Common myeloid progenitor, CD34-positive (primary cell): ENCODE data around the gene PRRG4.

Source experiments
- CTCF ChIA-PET: fragments of 350-600 bp; sonication (Branson Sonifier 250); formaldehyde crosslinking; loops from one replicate; lab custom pipeline; 2021; ENCODE audit warnings: antibody characterized with exemption; lab: Charles Lee
- POLR2A ChIA-PET: fragments of 350-600 bp; sonication (Branson Sonifier 250); formaldehyde crosslinking; loops from one replicate; lab custom pipeline; 2021; ENCODE audit warnings: antibody characterized with exemption; lab: Charles Lee
- DNase-seq, 3 donors: peaks; one replicate each; pipeline versions ENCODE4 v3.0.0 to v3.0.0-alpha.2; 2013
- H3K27ac ChIP-seq, 2 experiments: 1 replicate in 1 of 2; 2 replicates in 1 of 2; pipeline ENCODE4 v1.7.0; 2013; ENCODE audit warnings: inconsistent platforms in 2 of 2, low read length in 2 of 2, mild to moderate bottlenecking in 2 of 2, low read depth in 1 of 2, moderate library complexity in 1 of 2; ENCODE audit not compliant: severe bottlenecking in 2 of 2, insufficient read depth in 1 of 2, poor library complexity in 1 of 2
- H3K27me3 ChIP-seq, 5 experiments: replicated peaks in 2 of 5; 1 replicate in 3 of 5; 2 replicates in 2 of 5; pipeline versions ENCODE4 v1.6.1 to v1.7.0; 2013; ENCODE audit warnings: low read length in 4 of 5, mild to moderate bottlenecking in 2 of 5, moderate library complexity in 2 of 5, inconsistent platforms in 1 of 5; ENCODE audit not compliant: insufficient read depth in 5 of 5, control insufficient read depth in 4 of 5
- H3K36me3 ChIP-seq, 4 experiments: 1 replicate in 2 of 4; 2 replicates in 2 of 4; pipeline versions ENCODE4 v1.6.1 to v1.7.0; 2013; ENCODE audit warnings: low read length in 3 of 4, control low read depth in 1 of 4, mild to moderate bottlenecking in 1 of 4; ENCODE audit not compliant: control insufficient read depth in 4 of 4, insufficient read depth in 4 of 4
- H3K4me1 ChIP-seq, 4 experiments: 1 replicate in 3 of 4; 2 replicates in 1 of 4; pipeline versions ENCODE4 v1.6.1 to v1.7.1; 2013; ENCODE audit warnings: low read length in 3 of 4, mild to moderate bottlenecking in 3 of 4, control low read depth in 1 of 4, inconsistent platforms in 1 of 4, moderate library complexity in 1 of 4; ENCODE audit not compliant: control insufficient read depth in 4 of 4, insufficient read depth in 4 of 4; ENCODE audit errors: control extremely low read depth in 1 of 4
- H3K4me3 ChIP-seq, 7 experiments: 1 replicate in 4 of 7; 2 replicates in 3 of 7; pipeline versions ENCODE4 v1.5.1 to v1.7.0; 2013; ENCODE audit warnings: mild to moderate bottlenecking in 7 of 7, low read length in 6 of 7, moderate library complexity in 6 of 7, inconsistent platforms in 2 of 7, low read depth in 2 of 7, control low read depth in 1 of 7; ENCODE audit not compliant: insufficient read depth in 4 of 7, control insufficient read depth in 1 of 7; ENCODE audit errors: extremely low read depth in 1 of 7
- H3K9me3 ChIP-seq, 5 experiments: 1 replicate in 4 of 5; 2 replicates in 1 of 5; pipeline versions ENCODE4 v1.6.1 to v1.7.1; 2013; ENCODE audit warnings: low read length in 4 of 5, mild to moderate bottlenecking in 2 of 5, inconsistent platforms in 1 of 5, low read depth in 1 of 5, moderate library complexity in 1 of 5; ENCODE audit not compliant: control insufficient read depth in 4 of 5, insufficient read depth in 2 of 5; ENCODE audit errors: control extremely low read depth in 1 of 5
- WGBS: methylation state at CpG from one replicate; pipeline ENCODE4 v1.1.5; 2013; ENCODE audit not compliant: insufficient coverage; 5-methylcytosine and 5-hydroxymethylcytosine counted together

PRRG4 gene

DNA sequence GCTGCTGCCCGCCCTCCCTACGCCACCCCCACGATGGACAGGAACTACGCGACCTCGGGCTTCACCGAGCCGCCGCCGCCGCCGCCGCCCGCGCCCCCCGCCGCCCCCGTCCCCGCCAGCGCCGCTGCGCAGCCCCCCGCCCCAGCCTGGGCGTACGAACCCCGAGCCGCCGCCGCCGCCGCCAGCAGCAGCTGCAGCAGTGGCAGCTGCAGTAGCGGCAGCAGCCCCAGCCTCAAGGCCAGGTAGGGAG is 63.3 kb downstream of the PRRG4 start:
- WGBS = no CpG with 5 or more reads among the region's 32 CpGs
- POLR2A ChIA-PET = interaction anchor here (0.6 kb wide), 1 partner anchor 316 kb away, joined by 3 read pairs; no protein-coding TSS in a partner anchor

DNA sequence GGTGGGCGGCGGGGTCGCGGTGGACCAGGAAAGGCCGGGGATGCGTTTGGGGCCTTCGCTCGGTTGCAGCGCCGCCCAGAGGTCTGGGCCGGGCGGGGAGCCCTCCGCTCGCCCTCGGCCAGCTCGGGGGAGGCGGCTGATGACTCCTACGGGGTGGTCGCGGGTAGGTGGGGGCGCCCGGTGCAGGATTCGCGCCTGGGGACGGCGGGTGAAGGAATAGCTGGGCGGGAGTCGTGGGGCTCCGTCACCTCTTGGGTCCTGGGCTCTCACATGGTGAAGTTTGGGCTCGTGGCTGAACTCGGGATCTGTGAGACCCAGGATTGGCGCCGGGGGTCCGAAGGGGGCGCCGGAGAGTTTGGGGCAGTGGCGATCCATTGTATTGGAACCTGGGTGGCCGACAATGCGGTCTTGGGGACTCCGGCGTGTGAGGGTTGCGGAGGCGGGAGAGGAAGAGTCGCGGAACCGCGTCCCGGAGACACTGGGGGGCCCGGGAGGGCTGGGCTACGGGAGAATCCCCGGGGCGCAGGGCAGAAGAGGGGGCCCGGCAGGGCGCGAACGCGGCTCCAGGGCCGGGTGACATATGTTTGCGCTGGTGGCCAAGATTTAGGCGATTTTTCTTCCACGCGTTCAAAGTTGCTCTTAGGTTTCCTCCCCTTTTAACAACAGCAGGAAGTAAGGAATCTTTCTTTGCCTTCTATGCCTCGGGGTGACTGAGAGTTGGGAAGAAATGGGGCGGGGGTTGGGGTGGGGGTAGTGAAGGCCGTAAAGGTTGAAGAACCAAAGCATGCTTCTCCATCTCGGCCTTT is 63.8 kb downstream of the PRRG4 start:
- ChIA-PET CTCF (interaction anchor here (0.8 to 1.7 kb wide), 10 partner anchors 8 to 172 kb away, joined by 3 to 6 read pairs (median 4); no protein-coding TSS in a partner anchor), POLR2A (interaction anchor here (0.6 kb wide), 1 partner anchor 315 kb away, joined by 3 read pairs; no protein-coding TSS in a partner anchor)
- WGBS = 0% methylated on average over 53 of the region's 66 CpGs

More for the DNA sequence above, 63.3 kb downstream of the PRRG4 start:
- peaks cover 0 to 2% (median 0%) of the 10 kb centered on the region in 4 experiments for H3K36me3 ChIP-seq
- no peaks in the 10 kb centered on the region for H3K27me3 ChIP-seq
- H3K4me3 ChIP-seq = peak overlapping the region; percentile 63 to 89 (median 76)
- peak overlapping the region in 1 of 2 experiments; percentile 84 for H3K27ac ChIP-seq
- no peak for DNase-seq
- no peaks in the 10 kb centered on the region for H3K9me3 ChIP-seq
- peaks cover 16 to 34% (median 26%) of the 10 kb centered on the region in 4 experiments for H3K4me1 ChIP-seq
- CTCF ChIA-PET = interaction anchor here (0.8 to 1.7 kb wide), 5 partner anchors 8 to 84 kb away, joined by 3 to 5 read pairs (median 5); no protein-coding TSS in a partner anchor

GRCh38 chr11:32894149-32894827 is 64.6 kb downstream of the PRRG4 start:
- H3K27me3 ChIP-seq = no peaks in the 10 kb centered on the region
- ChIA-PET CTCF (interaction anchor here (0.8 to 1.7 kb wide), 9 partner anchors 8 to 171 kb away, joined by 3 to 7 read pairs (median 4); no protein-coding TSS in a partner anchor), POLR2A (no interaction called here)
- 15% methylated on average over 10 of the region's 14 CpGs for WGBS
- no peaks in the 10 kb centered on the region for H3K9me3 ChIP-seq
- peak; percentile 53 to 83 (median 82) for DNase-seq
- peaks cover 16 to 34% (median 28%) of the 10 kb centered on the region in 4 experiments for H3K4me1 ChIP-seq
- H3K27ac ChIP-seq = peak overlapping the region; percentile 55 to 84
- H3K36me3 ChIP-seq = peaks cover 0 to 2% (median under 1%) of the 10 kb centered on the region in 4 experiments
- H3K4me3 ChIP-seq = peak overlapping the region; percentile 63 to 89 (median 76)

More for the DNA sequence above, 63.8 kb downstream of the PRRG4 start:
- Histone ChIP-seq H3K4me1 (peaks cover 16 to 34% (median 26%) of the 10 kb centered on the region in 4 experiments), H3K27ac (peak overlapping the region; percentile 58 to 84), H3K36me3 (peaks cover 0 to 2% (median 0%) of the 10 kb centered on the region in 4 experiments), H3K9me3 (no peaks in the 10 kb centered on the region), H3K27me3 (no peaks in the 10 kb centered on the region), H3K4me3 (peak overlapping the region; percentile 63 to 89 (median 76))
- DNase-seq = peak; percentile 65 to 84 (median 76)

GRCh38 chr11:32894921-32895320 is 65.2 kb downstream of the PRRG4 start:
- no peak for DNase-seq
- H3K27me3 ChIP-seq = no peaks in the 10 kb centered on the region
- CTCF ChIA-PET = interaction anchor here (1.0 to 1.7 kb wide), 9 partner anchors 8 to 171 kb away, joined by 3 to 8 read pairs (median 4); no protein-coding TSS in a partner anchor
- H3K4me3 ChIP-seq = peak overlapping the region in 3 of 7 experiments; percentile 73 to 87 (median 85)
- H3K4me1 ChIP-seq = peaks cover 16 to 41% (median 28%) of the 10 kb centered on the region in 4 experiments
- no peaks in the 10 kb centered on the region for H3K9me3 ChIP-seq
- POLR2A ChIA-PET = no interaction called here
- WGBS = 100% methylated on average over 1 of the region's 3 CpGs
- peaks cover 0 to 2% (median 2%) of the 10 kb centered on the region in 4 experiments for H3K36me3 ChIP-seq
- H3K27ac ChIP-seq = peak overlapping the region in 1 of 2 experiments; percentile 84

- ChIA-PET CTCF (interaction anchor here (1.0 to 1.7 kb wide), 8 partner anchors 9 to 427 kb away, joined by 3 to 8 read pairs (median 4); no protein-coding TSS in a partner anchor), POLR2A (no interaction called here)
- Histone ChIP-seq H3K27ac (no peak overlapping the region), H3K4me3 (no peak overlapping the region), H3K27me3 (no peaks in the 10 kb centered on the region), H3K9me3 (no peaks in the 10 kb centered on the region), H3K4me1 (peaks cover 16 to 43% (median 28%) of the 10 kb centered on the region in 4 experiments), H3K36me3 (peaks cover 0 to 4% (median 2%) of the 10 kb centered on the region in 4 experiments)
- peak in 2 of 3 donors; percentile 7 to 17 for DNase-seq
- WGBS = 67% methylated on average over 1 of the region's 1 CpG
These were observed 65.7 kb downstream of the PRRG4 start for GRCh38 chr11:32895471-32895870.

DNA sequence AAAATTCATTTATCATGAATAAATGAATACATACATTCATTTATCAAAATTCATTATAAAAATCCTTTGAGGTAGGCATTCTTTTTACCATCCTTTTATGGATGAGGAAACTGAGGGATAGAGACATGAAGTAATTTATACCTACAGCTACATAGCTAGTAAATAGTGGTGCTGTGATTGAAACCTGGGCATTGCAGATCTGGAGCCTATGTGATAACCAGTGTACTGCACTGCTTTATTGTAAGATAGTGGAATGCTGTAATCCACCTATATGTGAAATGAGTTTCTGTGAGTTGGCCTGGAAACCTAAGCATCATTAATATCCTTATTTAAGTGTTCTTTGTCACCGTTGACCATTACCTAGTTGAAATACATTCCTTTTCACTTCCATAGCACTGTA is 67.4 kb downstream of the PRRG4 start:
- WGBS = 100% methylated on average over 1 of the region's 1 CpG
- CTCF ChIA-PET = interaction anchor here (1.2 to 1.6 kb wide), 2 partner anchors 10 to 13 kb away, joined by 4 read pairs; no protein-coding TSS in a partner anchor
- H3K4me1 ChIP-seq = peaks cover 7 to 34% (median 16%) of the 10 kb centered on the region in 4 experiments

More for the DNA sequence above, 67.4 kb downstream of the PRRG4 start:
- H3K9me3 ChIP-seq = no peaks in the 10 kb centered on the region
- DNase-seq = no peak
- peaks cover 0 to 4% (median 2%) of the 10 kb centered on the region in 4 experiments for H3K36me3 ChIP-seq
- no peaks in the 10 kb centered on the region for H3K27me3 ChIP-seq
- H3K4me3 ChIP-seq = no peak overlapping the region
- no peak overlapping the region for H3K27ac ChIP-seq
- POLR2A ChIA-PET = no interaction called here
